Sciatic nerve (tissue), 2 donors: ENCODE results near the gene EIPR1. TPM values are rescaled to one million over a fixed set of nuclear protein-coding genes. Genes with fewer than 3 reads are reported as not detected.
"Not testable (repeated sequence)": the region's sequence is repeated elsewhere in the genome, so short reads cannot be mapped to it uniquely, and the experiment has no call there.

ENCODE experiments used
- ATAC-seq: fragments of 200-7000 bp; cut with Tn5 transposase; one replicate; pipeline ENCODE4 v1.9.1; 2020; ENCODE audit warnings: mild to moderate bottlenecking, moderate library complexity
- DNase-seq: peaks from one replicate; pipeline ENCODE4 v3.0.0-alpha.2; 2020; ENCODE audit warnings: low spot score
- intact Hi-C: fragments of 100-400 bp; cut with DNase I; formaldehyde crosslinking; loops from one replicate; pipeline ENCODE4 v1.14.2; 2022
- total RNA-seq: library from RNA; stranded (reverse); fragmentation: NEBNext Ultra II Directional; extraction: Animal tissue kit (Norgen Biotek cat#: 25700); gene quantifications from one replicate; pipeline ENCODE4 v1.2.1, GENCODE V29; 2021
- donor health status: DM: no; HTN: no; CAD: no.
- donor health status: DM: no; HTN: no; CAD: no.

The EIPR1 gene
- total RNA-seq, 1 donor from 2014 or later: 14.7 TPM

- intact Hi-C loops: no loop called here
Measured at GRCh38 chr2:3212984-3213383, 164.6 kb downstream of the EIPR1 start.

GRCh38 chr2:3212061-3212362 is 165.6 kb downstream of the EIPR1 start:
- ATAC-seq: no peak
- DNase-seq: no peak
- intact Hi-C loops: no loop called here

More at GRCh38 chr2:3212984-3213383, 164.6 kb downstream of the EIPR1 start:
- no peak for ATAC-seq
- DNase-seq: no peak

GRCh38 chr2:3211256-3212060 is 166.2 kb downstream of the EIPR1 start:
- DNase-seq: no peak
- intact Hi-C loops: no loop called here
- ATAC-seq: no peak

GRCh38 chr2:3210257-3210656 is 167.4 kb downstream of the EIPR1 start:
- no peak for DNase-seq

GRCh38 chr2:3209258-3209657 is 168.4 kb downstream of the EIPR1 start:
- no peak for ATAC-seq
- no peak for DNase-seq
- intact Hi-C loops: no loop called here

More at GRCh38 chr2:3210257-3210656, 167.4 kb downstream of the EIPR1 start:
- no peak for ATAC-seq
- intact Hi-C loops: no loop called here

GRCh38 chr2:3208591-3208990 is 169.0 kb downstream of the EIPR1 start:
- DNase-seq: no peak
- intact Hi-C loops: no loop called here
- no peak for ATAC-seq

GRCh38 chr2:3208179-3208578 is 169.4 kb downstream of the EIPR1 start:
- DNase-seq: no peak
- ATAC-seq: no peak
- intact Hi-C loops: no loop called here

GRCh38 chr2:3207091-3207491 is 170.5 kb downstream of the EIPR1 start:
- ATAC-seq (no peak), DNase-seq (no peak)
- intact Hi-C loops: no loop called here

- DNase-seq (no peak), ATAC-seq (no peak)
- intact Hi-C loops: no loop called here
Measured at GRCh38 chr2:3205845-3206244, 171.8 kb downstream of the EIPR1 start.

GRCh38 chr2:3204031-3204821 is 173.4 kb downstream of the EIPR1 start:
- intact Hi-C loops: no loop called here
- ATAC-seq (no peak), DNase-seq (no peak)

- DNase-seq (no peak), ATAC-seq (no peak)
- intact Hi-C loops: no loop called here
Measured at GRCh38 chr2:3203497-3204019, 174.1 kb downstream of the EIPR1 start.

- ATAC-seq (no peak), DNase-seq (peak; percentile 41)
- intact Hi-C loops: no loop called here
Measured at GRCh38 chr2:3202926-3203325, 174.7 kb downstream of the EIPR1 start.

- ATAC-seq: no peak
- intact Hi-C loops: no loop called here
Measured at GRCh38 chr2:3201281-3201680, 176.3 kb downstream of the EIPR1 start.

GRCh38 chr2:3200420-3200939 is 177.1 kb downstream of the EIPR1 start:
- ATAC-seq (no peak), DNase-seq (no peak)
- intact Hi-C loops: no loop called here

More at GRCh38 chr2:3201281-3201680, 176.3 kb downstream of the EIPR1 start:
- no peak for DNase-seq

GRCh38 chr2:3199627-3200345 is 177.8 kb downstream of the EIPR1 start:
- intact Hi-C loops: no loop called here
- ATAC-seq (no peak), DNase-seq (no peak)

GRCh38 chr2:3198671-3199192 is 178.9 kb downstream of the EIPR1 start:
- ATAC-seq, intact Hi-C loops, DNase-seq: not testable (repeated sequence)

- intact Hi-C loops: no loop called here
- ATAC-seq: no peak
- peak; percentile 21 for DNase-seq
Measured at GRCh38 chr2:3198119-3198518, 179.5 kb downstream of the EIPR1 start.

- DNase-seq (no peak), ATAC-seq (no peak)
- intact Hi-C loops: no loop called here
Measured at GRCh38 chr2:3197308-3197707, 180.3 kb downstream of the EIPR1 start.

GRCh38 chr2:3196716-3197115 is 180.9 kb downstream of the EIPR1 start:
- ATAC-seq (no peak), DNase-seq (no peak)
- intact Hi-C loops: no loop called here
